ENCODE results near the gene FAM50A.
A peak's percentile ranks its signal among the peaks of the same experiment; 100 is the strongest.
"Not testable (repeated sequence)": the region's sequence is repeated elsewhere in the genome, so short reads cannot be mapped to it uniquely, and the experiment has no call there.

FAM50A gene

GRCh38 chrX:154443992-154444754, at the start of gene FAM50A:
FAM50A (plus strand) TSS chrX:154444141; CDS start chrX:154444236, 95 bp downstream.
- DNase-seq: peak; percentile 78

DNA sequence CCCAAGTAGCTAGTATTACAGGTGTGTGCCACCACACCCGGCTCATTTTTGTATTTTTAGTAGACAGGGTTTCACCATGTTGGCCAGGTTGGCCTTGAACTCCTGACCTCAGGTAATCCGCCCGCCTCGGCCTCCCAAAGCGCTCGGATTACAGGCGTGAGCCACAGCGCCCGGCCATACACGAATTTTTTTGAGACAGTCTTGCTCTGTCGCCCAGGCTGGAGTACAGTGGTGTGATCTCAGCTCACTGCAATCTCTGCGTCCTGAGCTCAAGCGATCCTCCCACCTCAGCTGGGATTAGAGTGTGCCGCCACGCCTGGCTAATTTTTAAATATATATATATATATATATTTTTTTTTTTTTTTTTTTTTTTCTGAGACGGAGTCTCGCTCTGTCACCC, 47.6 kb upstream of the FAM50A start:
- not testable (repeated sequence) for DNase-seq

GRCh38 chrX:154396973-154397887, 46.7 kb upstream of the FAM50A start:
- peak; percentile 76 for DNase-seq

- peak; percentile 97 for DNase-seq
Observed at GRCh38 chrX:154397888-154398667, 45.9 kb upstream of the FAM50A start, which contains the start of gene RPL10. RPL10 (plus strand) TSS chrX:154398377; CDS start chrX:154398520, 143 bp downstream.

GRCh38 chrX:154398668-154399526, 45.0 kb upstream of the FAM50A start:
- DNase-seq: peak; percentile 81

- DNase-seq: no peak
Observed at GRCh38 chrX:154399527-154400368, 44.2 kb upstream of the FAM50A start.

- not testable (repeated sequence) for DNase-seq
Observed at GRCh38 chrX:154400369-154400817, 43.5 kb upstream of the FAM50A start.

GRCh38 chrX:154401045-154401799, 42.7 kb upstream of the FAM50A start:
- DNase-seq: peak; percentile 16

GRCh38 chrX:154401918-154402621, 41.9 kb upstream of the FAM50A start:
- DNase-seq: peak; percentile 30

- no peak for DNase-seq
Observed at GRCh38 chrX:154402622-154403127, 41.3 kb upstream of the FAM50A start.

GRCh38 chrX:154403192-154403591, 40.7 kb upstream of the FAM50A start:
- DNase-seq: no peak

DNA sequence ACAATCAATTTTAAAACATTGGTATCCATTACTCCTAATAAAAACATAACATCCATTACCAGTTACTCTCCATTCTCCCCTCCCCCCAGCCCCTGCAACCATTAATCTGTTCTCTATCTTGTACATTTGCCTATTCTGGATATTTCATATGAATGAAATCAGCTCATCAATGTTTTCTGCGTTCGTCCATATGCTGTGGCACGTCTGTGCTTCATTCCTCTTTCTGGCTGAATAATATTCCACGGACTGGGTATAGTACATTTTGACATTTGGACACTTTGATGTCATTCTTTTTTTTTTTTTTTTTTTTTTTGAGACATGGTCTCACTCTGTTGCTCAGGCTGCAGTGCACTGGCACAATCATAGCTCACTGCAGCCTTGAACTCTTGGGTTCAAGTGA, 40.1 kb upstream of the FAM50A start:
- DNase-seq: no peak

DNA sequence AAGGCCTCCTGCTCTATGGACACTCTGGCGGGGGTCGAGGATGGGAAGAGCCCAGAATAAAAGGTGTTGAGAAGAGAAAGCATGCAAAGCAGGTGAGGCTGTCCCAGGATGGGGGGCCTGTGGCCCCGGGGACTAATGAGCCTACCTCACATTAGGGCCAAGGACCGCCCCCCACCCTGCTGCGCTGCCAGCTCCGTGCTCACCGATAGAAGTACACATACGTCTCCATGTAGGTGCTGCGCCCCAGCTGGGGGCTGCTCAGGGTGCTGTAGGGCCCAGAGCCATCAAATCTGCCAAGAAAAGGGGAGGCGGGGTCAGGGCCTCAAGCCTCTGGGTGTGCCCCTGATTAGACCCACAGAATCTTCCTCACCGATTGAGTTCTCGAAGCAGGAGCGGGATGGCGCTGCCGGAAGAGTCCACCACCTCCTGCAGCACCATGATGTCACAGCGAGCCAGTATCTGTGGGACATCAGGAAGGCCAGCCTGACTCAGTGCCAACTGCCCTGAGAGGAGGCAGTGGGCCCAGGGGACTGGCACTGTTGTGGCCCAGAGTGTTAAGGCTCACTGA, 39.2 kb upstream of the FAM50A start:
- no peak for DNase-seq

- no peak for DNase-seq
Observed at GRCh38 chrX:154408659-154409221, 35.2 kb upstream of the FAM50A start.

DNA sequence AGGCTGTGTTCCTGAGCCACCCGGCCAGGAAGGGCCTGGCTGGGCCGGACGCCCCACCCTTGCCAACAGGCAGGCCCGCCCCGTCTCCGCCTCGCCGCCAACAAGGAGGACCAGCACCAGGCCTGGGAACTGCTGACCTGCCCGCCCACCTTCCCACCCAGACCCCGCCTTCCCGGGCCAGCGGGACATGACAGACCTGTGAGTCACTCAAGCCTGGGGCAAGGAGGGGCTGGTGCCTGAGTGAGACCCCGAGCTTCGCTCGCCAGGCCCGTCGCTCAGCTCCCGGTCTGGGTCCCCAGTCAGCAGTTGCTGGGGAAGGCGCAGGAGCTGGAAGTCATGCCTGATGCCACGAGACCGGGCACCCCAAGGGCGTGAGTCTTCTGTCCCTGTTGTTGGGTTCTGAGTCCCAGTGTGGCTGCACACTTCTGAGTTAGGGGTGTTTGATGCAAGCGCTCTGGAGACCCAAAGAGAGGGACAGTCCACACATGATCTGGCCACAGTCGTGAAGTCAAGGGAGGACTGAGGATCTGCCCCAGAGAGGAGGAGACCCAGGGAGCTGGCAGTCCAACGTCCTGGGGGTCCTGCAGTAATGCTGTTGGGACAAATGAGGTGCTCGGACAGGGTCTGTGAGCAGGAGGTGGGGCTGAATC, 34.6 kb upstream of the FAM50A start, which contains the start of gene DNASE1L1:
Gene DNASE1L1, minus strand, starts transcription at position 33 of the 650 bp plus-strand sequence. CDS start 3,686 bp downstream, outside the sequence.
- DNase-seq: no peak

DNA sequence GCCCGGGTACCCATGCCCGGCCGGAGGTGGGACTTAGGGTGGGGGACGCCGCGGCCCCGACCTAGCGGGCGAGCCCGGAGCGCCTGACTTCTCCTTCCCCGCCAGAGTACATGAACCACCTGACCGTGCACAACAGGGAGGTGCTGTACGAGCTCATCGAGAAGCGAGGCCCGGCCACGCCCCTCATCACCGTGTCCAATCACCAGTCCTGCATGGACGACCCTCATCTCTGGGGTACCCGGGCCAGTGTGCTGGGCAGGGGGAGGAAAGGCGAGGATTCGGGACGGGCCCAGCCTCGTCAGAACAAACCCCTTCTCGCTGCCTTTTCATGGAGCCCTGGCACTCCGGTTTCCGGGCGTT, 32.0 kb upstream of the FAM50A start:
- peak; percentile 72 for DNase-seq

- peak; percentile 52 for DNase-seq
Observed at GRCh38 chrX:154412468-154412867, 31.5 kb upstream of the FAM50A start.

DNA sequence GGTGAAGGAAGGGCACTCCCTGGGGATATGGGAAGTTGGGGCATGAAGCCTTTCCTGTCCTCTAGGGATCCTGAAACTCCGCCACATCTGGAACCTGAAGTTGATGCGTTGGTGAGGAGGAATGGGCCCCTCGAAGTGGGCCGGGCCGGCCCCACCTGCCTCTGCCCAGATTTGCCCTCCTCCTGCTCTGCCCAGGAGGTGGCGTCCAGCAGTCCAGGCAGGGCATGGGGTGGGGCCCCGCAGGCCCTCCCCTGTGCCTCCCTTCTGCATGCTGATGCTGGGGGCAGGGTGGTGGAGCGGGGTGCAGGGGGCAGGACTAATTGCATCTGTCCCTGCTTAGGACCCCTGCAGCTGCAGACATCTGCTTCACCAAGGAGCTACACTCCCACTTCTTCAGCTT, 30.8 kb upstream of the FAM50A start:
- DNase-seq: no peak
